Smooth muscle cell of the pulmonary artery (primary cell): ENCODE data around the gene NDP. TPM values are rescaled to one million over a fixed set of nuclear protein-coding genes. Genes with fewer than 3 reads are reported as not detected.

Source experiments
- total RNA-seq: library from RNA; depleted of rRNA; stranded (reverse); fragments of >200 nt; gene quantifications from 2 replicates; pipeline ENCODE4 v1.2.3, GENCODE V29; 2014

NDP gene, protein sequence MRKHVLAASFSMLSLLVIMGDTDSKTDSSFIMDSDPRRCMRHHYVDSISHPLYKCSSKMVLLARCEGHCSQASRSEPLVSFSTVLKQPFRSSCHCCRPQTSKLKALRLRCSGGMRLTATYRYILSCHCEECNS
- 4.6 and 17.2 TPM in 2 replicates for total RNA-seq

DNA sequence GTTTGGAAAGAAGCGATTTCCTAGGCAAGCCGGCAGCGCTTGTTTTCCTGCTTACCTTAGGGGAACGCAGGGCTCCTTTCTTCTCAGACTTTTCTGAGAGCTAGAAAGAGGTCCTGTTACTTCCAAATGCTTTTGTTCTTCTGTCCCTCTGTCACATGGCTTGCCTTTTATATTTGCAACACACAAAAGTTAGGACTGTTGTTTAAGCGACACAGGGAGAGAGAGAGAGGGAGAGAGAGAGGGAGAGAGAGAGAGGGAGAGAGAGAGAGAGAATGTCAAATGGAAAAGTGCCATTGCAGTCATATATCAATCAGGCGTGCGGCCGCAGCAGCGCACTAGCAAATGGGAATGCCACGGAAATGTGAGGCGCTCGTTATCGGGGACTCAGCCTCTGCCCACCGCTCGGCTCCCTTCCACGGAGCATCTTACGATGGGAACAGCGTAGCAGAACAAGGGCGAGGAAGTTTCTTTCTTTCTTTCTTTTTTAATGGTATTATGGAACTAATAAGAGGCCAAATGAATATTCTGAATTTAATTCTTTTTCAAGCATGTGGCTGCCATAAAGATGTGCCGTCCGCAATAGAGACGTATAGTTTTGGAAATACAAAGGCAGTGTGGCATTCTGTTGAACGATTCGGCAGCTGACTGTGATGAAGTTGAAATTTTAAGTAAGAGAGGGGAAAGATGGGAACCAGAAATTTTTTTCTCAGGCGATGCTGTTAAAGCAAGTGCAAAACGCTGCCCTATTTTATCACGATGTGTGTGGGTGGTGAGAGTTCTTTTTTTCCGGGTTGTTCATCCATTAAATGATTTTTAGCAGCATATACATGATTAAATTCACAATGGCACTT lies at the start of gene NDP:
TSS of gene NDP (minus strand) at position 142 of the 851 bp plus-strand sequence. CDS start 14,745 bp downstream, outside the sequence.

Other genes starting within 250 kb of the NDP start
- gene MAOB, start 90.9 kb downstream of the NDP start, total RNA-seq: 1.7 and 4.2 TPM in 2 replicates